LNCaP clone FGC (cell line): ENCODE results near the gene UROC1.

Experiments
- DNase-seq: peaks from one replicate; pipeline ENCODE4 v3.0.0-alpha.2; 2011; ENCODE audit warnings: low read depth
- H3K4me3 ChIP-seq: 2 replicates; pipeline ENCODE4 v1.5.1; 2011; ENCODE audit warnings: mild to moderate bottlenecking, low read depth, low read length, control low read depth
- CTCF ChIP-seq: IDR thresholded peaks from 2 replicates; pipeline ENCODE4 v1.5.1; 2012; ENCODE audit warnings: mild to moderate bottlenecking; ENCODE audit not compliant: control insufficient read depth, insufficient read depth; ENCODE audit errors: extremely low read depth

Gene UROC1

GRCh38 chr3:126494204-126494969 lies 23.2 kb downstream of the UROC1 start:
- no peak overlapping the region for H3K4me3 ChIP-seq
- no peak for TF ChIP-seq CTCF
- no peak for DNase-seq

- no peak overlapping the region for H3K4me3 ChIP-seq
- TF ChIP-seq CTCF = no peak
- DNase-seq = no peak
Measured at GRCh38 chr3:126493739-126494138, 23.8 kb downstream of the UROC1 start.

GRCh38 chr3:126493051-126493450 lies 24.5 kb downstream of the UROC1 start:
- TF ChIP-seq CTCF = no peak
- no peak for DNase-seq
- no peak overlapping the region for H3K4me3 ChIP-seq

GRCh38 chr3:126491221-126492013 lies 26.2 kb downstream of the UROC1 start:
- TF ChIP-seq CTCF = no peak
- H3K4me3 ChIP-seq = no peak overlapping the region

GRCh38 chr3:126490619-126491018 lies 27.0 kb downstream of the UROC1 start:
- no peak for DNase-seq
- TF ChIP-seq CTCF = peak; percentile 36
- H3K4me3 ChIP-seq = no peak overlapping the region

More at GRCh38 chr3:126491221-126492013, 26.2 kb downstream of the UROC1 start:
- DNase-seq = no peak

GRCh38 chr3:126488886-126489569 lies 28.5 kb downstream of the UROC1 start:
- DNase-seq = no peak
- no peak for TF ChIP-seq CTCF
- no peak overlapping the region for H3K4me3 ChIP-seq
